ENCODE measurements around the gene PAFAH1B1.

PAFAH1B1 gene

GRCh38 chr17:2594722-2595599 is 1.5 kb downstream of the PAFAH1B1 start:
- Histone ChIP-seq H3K36me3 (ENCODE audit: control insufficient read depth, insufficient read depth, low read length) (no peaks in the 10 kb centered on the region), H3K27me3 (ENCODE audit: control insufficient read depth, insufficient read depth, low read length) (no peaks in the 10 kb centered on the region), H3K9me3 (ENCODE audit: control insufficient read depth, insufficient read depth, low read depth, low read length) (no peaks in the 10 kb centered on the region), H3K4me1 (ENCODE audit: control insufficient read depth, insufficient read depth, low read length) (peaks cover 6% of the 10 kb centered on the region), H3K27ac (ENCODE audit: low read depth, low read length) (peak overlapping the region; percentile 98), H3K9ac (ENCODE audit: low read length) (peak overlapping the region; percentile 91), H3K4me3 (ENCODE audit: low read depth, low read length) (peak overlapping the region; percentile 83)

- Histone ChIP-seq H3K4me1 (ENCODE audit: control insufficient read depth, insufficient read depth, low read length) (peaks cover 6% of the 10 kb centered on the region), H3K9me3 (ENCODE audit: control insufficient read depth, insufficient read depth, low read depth, low read length) (no peaks in the 10 kb centered on the region), H3K27ac (ENCODE audit: low read depth, low read length) (no peak overlapping the region), H3K36me3 (ENCODE audit: control insufficient read depth, insufficient read depth, low read length) (no peaks in the 10 kb centered on the region), H3K4me3 (ENCODE audit: low read depth, low read length) (peak overlapping the region; percentile 83), H3K27me3 (ENCODE audit: control insufficient read depth, insufficient read depth, low read length) (no peaks in the 10 kb centered on the region), H3K9ac (ENCODE audit: low read length) (no peak overlapping the region)
These were observed 2.3 kb downstream of the PAFAH1B1 start for GRCh38 chr17:2595716-2596115.

- peaks cover 17% of the 10 kb centered on the region for H3K4me1 ChIP-seq (ENCODE audit: control insufficient read depth, insufficient read depth, low read length)
- no peaks in the 10 kb centered on the region; the same call in 1 of the 2 replicates for H3K36me3 ChIP-seq (ENCODE audit: control insufficient read depth, insufficient read depth, low read length)
- no peaks in the 10 kb centered on the region for H3K27me3 ChIP-seq (ENCODE audit: control insufficient read depth, insufficient read depth, low read length)
- H3K27ac ChIP-seq (ENCODE audit: low read depth, low read length): no peak overlapping the region
- no peak overlapping the region for H3K4me3 ChIP-seq (ENCODE audit: low read depth, low read length)
- H3K9me3 ChIP-seq (ENCODE audit: control insufficient read depth, insufficient read depth, low read depth, low read length): no peaks in the 10 kb centered on the region
- no peak overlapping the region for H3K9ac ChIP-seq (ENCODE audit: low read length)
These were observed 4.7 kb downstream of the PAFAH1B1 start for GRCh38 chr17:2598166-2598565.

- H3K4me1 ChIP-seq (ENCODE audit: control insufficient read depth, insufficient read depth, low read length): peaks cover 17% of the 10 kb centered on the region
- H3K27me3 ChIP-seq (ENCODE audit: control insufficient read depth, insufficient read depth, low read length): no peaks in the 10 kb centered on the region
- no peak overlapping the region for H3K4me3 ChIP-seq (ENCODE audit: low read depth, low read length)
- H3K9me3 ChIP-seq (ENCODE audit: control insufficient read depth, insufficient read depth, low read depth, low read length): no peaks in the 10 kb centered on the region
- H3K36me3 ChIP-seq (ENCODE audit: control insufficient read depth, insufficient read depth, low read length): peaks cover 2% of the 10 kb centered on the region; the same call in 1 of the 2 replicates
- H3K9ac ChIP-seq (ENCODE audit: low read length): no peak overlapping the region
- H3K27ac ChIP-seq (ENCODE audit: low read depth, low read length): no peak overlapping the region
These were observed 9.2 kb downstream of the PAFAH1B1 start for GRCh38 chr17:2602597-2603017.

GRCh38 chr17:2608350-2608913 is 15.0 kb downstream of the PAFAH1B1 start:
- Histone ChIP-seq H3K27ac (ENCODE audit: low read depth, low read length) (no peak overlapping the region), H3K36me3 (ENCODE audit: control insufficient read depth, insufficient read depth, low read length) (0 out of 2 replicates have a peak, but pooled peaks cover 2% of the 10 kb centered on the region), H3K9ac (ENCODE audit: low read length) (no peak overlapping the region), H3K27me3 (ENCODE audit: control insufficient read depth, insufficient read depth, low read length) (no peaks in the 10 kb centered on the region), H3K4me3 (ENCODE audit: low read depth, low read length) (no peak overlapping the region), H3K9me3 (ENCODE audit: control insufficient read depth, insufficient read depth, low read depth, low read length) (no peaks in the 10 kb centered on the region), H3K4me1 (ENCODE audit: control insufficient read depth, insufficient read depth, low read length) (peaks cover 8% of the 10 kb centered on the region; the same call in 1 of the 2 replicates)

GRCh38 chr17:2609091-2609490 is 15.6 kb downstream of the PAFAH1B1 start:
- H3K4me1 ChIP-seq (ENCODE audit: control insufficient read depth, insufficient read depth, low read length): peaks cover 8% of the 10 kb centered on the region; the same call in 1 of the 2 replicates
- H3K4me3 ChIP-seq (ENCODE audit: low read depth, low read length): no peak overlapping the region
- H3K27me3 ChIP-seq (ENCODE audit: control insufficient read depth, insufficient read depth, low read length): no peaks in the 10 kb centered on the region
- 0 out of 2 replicates have a peak, but pooled peaks cover 2% of the 10 kb centered on the region for H3K36me3 ChIP-seq (ENCODE audit: control insufficient read depth, insufficient read depth, low read length)
- no peak overlapping the region for H3K9ac ChIP-seq (ENCODE audit: low read length)
- no peak overlapping the region for H3K27ac ChIP-seq (ENCODE audit: low read depth, low read length)
- no peaks in the 10 kb centered on the region for H3K9me3 ChIP-seq (ENCODE audit: control insufficient read depth, insufficient read depth, low read depth, low read length)

- Histone ChIP-seq H3K4me3 (ENCODE audit: low read depth, low read length) (no peak overlapping the region), H3K27ac (ENCODE audit: low read depth, low read length) (no peak overlapping the region)
These were observed 17.0 kb downstream of the PAFAH1B1 start for GRCh38 chr17:2610195-2611175.

GRCh38 chr17:2611627-2612026 is 18.2 kb downstream of the PAFAH1B1 start:
- H3K9me3 ChIP-seq (ENCODE audit: control insufficient read depth, insufficient read depth, low read depth, low read length): no peaks in the 10 kb centered on the region
- H3K27ac ChIP-seq (ENCODE audit: low read depth, low read length): no peak overlapping the region
- peaks cover 2% of the 10 kb centered on the region; the same call in 1 of the 2 replicates for H3K36me3 ChIP-seq (ENCODE audit: control insufficient read depth, insufficient read depth, low read length)
- H3K4me3 ChIP-seq (ENCODE audit: low read depth, low read length): no peak overlapping the region
- 0 out of 2 replicates have a peak, but pooled peaks cover 8% of the 10 kb centered on the region for H3K4me1 ChIP-seq (ENCODE audit: control insufficient read depth, insufficient read depth, low read length)
- no peaks in the 10 kb centered on the region for H3K27me3 ChIP-seq (ENCODE audit: control insufficient read depth, insufficient read depth, low read length)
- H3K9ac ChIP-seq (ENCODE audit: low read length): no peak overlapping the region

More at GRCh38 chr17:2610195-2611175, 17.0 kb downstream of the PAFAH1B1 start:
- Histone ChIP-seq H3K9me3 (ENCODE audit: control insufficient read depth, insufficient read depth, low read depth, low read length) (no peaks in the 10 kb centered on the region), H3K27me3 (ENCODE audit: control insufficient read depth, insufficient read depth, low read length) (no peaks in the 10 kb centered on the region), H3K9ac (ENCODE audit: low read length) (no peak overlapping the region), H3K36me3 (ENCODE audit: control insufficient read depth, insufficient read depth, low read length) (no peaks in the 10 kb centered on the region), H3K4me1 (ENCODE audit: control insufficient read depth, insufficient read depth, low read length) (0 out of 2 replicates have a peak, but pooled peaks cover 8% of the 10 kb centered on the region)

- Histone ChIP-seq H3K9ac (ENCODE audit: low read length) (no peak overlapping the region), H3K4me1 (ENCODE audit: control insufficient read depth, insufficient read depth, low read length) (0 out of 2 replicates have a peak, but pooled peaks cover 8% of the 10 kb centered on the region), H3K36me3 (ENCODE audit: control insufficient read depth, insufficient read depth, low read length) (peaks cover 5% of the 10 kb centered on the region), H3K9me3 (ENCODE audit: control insufficient read depth, insufficient read depth, low read depth, low read length) (no peaks in the 10 kb centered on the region), H3K27me3 (ENCODE audit: control insufficient read depth, insufficient read depth, low read length) (no peaks in the 10 kb centered on the region), H3K27ac (ENCODE audit: low read depth, low read length) (no peak overlapping the region), H3K4me3 (ENCODE audit: low read depth, low read length) (no peak overlapping the region)
These were observed 19.2 kb downstream of the PAFAH1B1 start for GRCh38 chr17:2612630-2613029.

GRCh38 chr17:2613089-2613808 is 19.8 kb downstream of the PAFAH1B1 start:
- no peak overlapping the region for H3K9ac ChIP-seq (ENCODE audit: low read length)
- H3K27ac ChIP-seq (ENCODE audit: low read depth, low read length): no peak overlapping the region
- H3K4me1 ChIP-seq (ENCODE audit: control insufficient read depth, insufficient read depth, low read length): 0 out of 2 replicates have a peak, but pooled peaks cover 8% of the 10 kb centered on the region
- H3K9me3 ChIP-seq (ENCODE audit: control insufficient read depth, insufficient read depth, low read depth, low read length): no peaks in the 10 kb centered on the region
- no peak overlapping the region for H3K4me3 ChIP-seq (ENCODE audit: low read depth, low read length)
- H3K36me3 ChIP-seq (ENCODE audit: control insufficient read depth, insufficient read depth, low read length): peaks cover 5% of the 10 kb centered on the region
- no peaks in the 10 kb centered on the region for H3K27me3 ChIP-seq (ENCODE audit: control insufficient read depth, insufficient read depth, low read length)

All from HUES6 (cell line).